Endothelial cell of umbilical vein (primary cell): ENCODE results near the gene PRKRIP1. TPM values are rescaled to one million over a fixed set of nuclear protein-coding genes. Genes with fewer than 3 reads are reported as not detected.

Experiments used
- BruUV-seq: library from RNA; stranded (reverse); fragments of 400-500 nt; replicated peaks from 2 replicates; lab custom pipeline; 2021; lab: Mats Ljungman, UMichigan
- CTCF ChIA-PET: fragments of 300-600, 350-600 bp; sonication (Branson Sonifier 250); formaldehyde crosslinking; loops from one replicate; lab custom pipeline; 2021; ENCODE audit warnings: antibody characterized with exemption, inconsistent platforms; lab: Charles Lee
- POLR2A ChIA-PET: fragments of 300-600, 350-600 bp; sonication (Branson Sonifier 250); formaldehyde crosslinking; loops from one replicate; lab custom pipeline; 2021; ENCODE audit warnings: antibody characterized with exemption, inconsistent platforms; lab: Charles Lee
- DNase-seq: peaks from one replicate; pipeline ENCODE4 v3.0.0-alpha.2; 2011; ENCODE audit warnings: low read depth, low spot score
- FAIRE-seq: peaks from 2 replicates; lab custom pipeline; 2011; peaks lifted over from hg19 to GRCh38; lab: Jason Lieb, UNC
- H2AFZ ChIP-seq: 2 replicates; pipeline ENCODE4 v1.6.0; 2012; ENCODE audit warnings: low read depth, low read length, control low read depth, inconsistent platforms
- H3K27ac ChIP-seq: 2 replicates; pipeline ENCODE4 v1.5.1; 2011; ENCODE audit warnings: low read depth, mild to moderate bottlenecking, control low read depth, low read length, moderate library complexity; ENCODE audit not compliant: insufficient read depth
- H3K27me3 ChIP-seq, 2 experiments: 2 replicates each; pipeline versions ENCODE4 v1.6.0 to v1.6.1; 2011; ENCODE audit warnings: low read length in 2 of 2, mixed read lengths in 1 of 2; ENCODE audit not compliant: control insufficient read depth in 2 of 2, insufficient read depth in 2 of 2
- H3K36me3 ChIP-seq, 2 experiments: 2 replicates in 1 of 2; 3 replicates in 1 of 2; pipeline ENCODE4 v1.5.1; 2011; ENCODE audit warnings: low read length in 2 of 2, mild to moderate bottlenecking in 1 of 2, moderate library complexity in 1 of 2; ENCODE audit not compliant: control insufficient read depth in 2 of 2, insufficient read depth in 2 of 2; ENCODE audit errors: extremely low read depth in 1 of 2
- H3K4me1 ChIP-seq: 3 replicates; pipeline ENCODE4 v1.5.1; 2011; ENCODE audit warnings: mild to moderate bottlenecking, low read length; ENCODE audit not compliant: control insufficient read depth, insufficient read depth; ENCODE audit errors: extremely low read depth
- H3K4me2 ChIP-seq: 2 replicates; pipeline ENCODE4 v1.6.1; 2011; ENCODE audit warnings: low read length, control low read depth, mixed read lengths; ENCODE audit not compliant: insufficient read depth
- H3K4me3 ChIP-seq, 3 experiments: fragments of 200-600 bp in 1 of 3; sonication (generic), shearing (Covaris generic) in 1 of 3; replicated peaks in 1 of 3; 2 replicates each; pipeline ENCODE4 v1.5.1; 2011 to 2016; ENCODE audit warnings: control low read depth in 3 of 3, low read length in 3 of 3, mild to moderate bottlenecking in 2 of 3, inconsistent platforms in 1 of 3, low read depth in 1 of 3, moderate library complexity in 1 of 3; ENCODE audit not compliant: insufficient read depth in 1 of 3
- H3K79me2 ChIP-seq: 2 replicates; pipeline ENCODE4 v1.6.0; 2012; ENCODE audit warnings: low read length, inconsistent platforms; ENCODE audit not compliant: control insufficient read depth, insufficient read depth
- H3K9ac ChIP-seq: replicated peaks from 2 replicates; pipeline ENCODE3; 2011; ENCODE audit warnings: low read length, control low read depth; ENCODE audit not compliant: insufficient read depth; ENCODE audit errors: extremely low read depth
- H3K9me1 ChIP-seq: replicated peaks from 3 replicates; pipeline ENCODE4 v1.6.0; 2011; ENCODE audit warnings: mild to moderate bottlenecking, low read length; ENCODE audit not compliant: control insufficient read depth, insufficient read depth; ENCODE audit errors: extremely low read depth
- H3K9me3 ChIP-seq: replicated peaks from 2 replicates; pipeline ENCODE4 v1.5.1; 2012; ENCODE audit warnings: low read length, inconsistent platforms; ENCODE audit not compliant: control insufficient read depth, insufficient read depth
- H4K20me1 ChIP-seq: replicated peaks from 2 replicates; pipeline ENCODE3; 2011; ENCODE audit warnings: mild to moderate bottlenecking, low read length; ENCODE audit not compliant: control insufficient read depth, insufficient read depth; ENCODE audit errors: extremely low read depth
- CTCF ChIP-seq, 2 donors: IDR thresholded peaks; 1 replicate in 1 of 2; 2 replicates in 1 of 2; pipeline ENCODE4 v1.5.1; 2011; ENCODE audit warnings: low read length in 2 of 2, mild to moderate bottlenecking in 2 of 2, moderate library complexity in 2 of 2, control low read depth in 1 of 2, inconsistent platforms in 1 of 2, low read depth in 1 of 2; ENCODE audit not compliant: insufficient read depth in 1 of 2; ENCODE audit errors: extremely low read depth in 1 of 2
- EZH2 ChIP-seq: IDR thresholded peaks from 2 replicates; pipeline ENCODE4 v1.6.1; 2012; ENCODE audit warnings: borderline replicate concordance, low read depth, mild to moderate bottlenecking, moderate library complexity, low read length, inconsistent platforms; ENCODE audit not compliant: severe bottlenecking
- FOS ChIP-seq: IDR thresholded peaks from 2 replicates; pipeline ENCODE4 v1.6.1; 2011; ENCODE audit warnings: mild to moderate bottlenecking, low read length, moderate library complexity, borderline replicate concordance; ENCODE audit not compliant: insufficient read depth
- GATA2 ChIP-seq: IDR thresholded peaks from 2 replicates; pipeline ENCODE4 v1.7.0; 2011; ENCODE audit warnings: low read depth, mild to moderate bottlenecking, moderate library complexity, mixed read lengths, low read length; ENCODE audit not compliant: insufficient read length, insufficient read depth
- JUN ChIP-seq: IDR thresholded peaks from 2 replicates; pipeline ENCODE4 v1.6.1; 2011; ENCODE audit warnings: borderline replicate concordance, low read depth; ENCODE audit not compliant: insufficient read length, insufficient read depth
- MAX ChIP-seq: IDR thresholded peaks from 2 replicates; pipeline ENCODE4 v1.6.1; 2011; ENCODE audit not compliant: insufficient read depth, insufficient read length
- MYC ChIP-seq: IDR thresholded peaks from one replicate; pipeline ENCODE4 v1.6.1; 2011; ENCODE audit warnings: mild to moderate bottlenecking, low read depth, low read length
- POLR2A ChIP-seq: IDR thresholded peaks from 2 replicates; pipeline ENCODE4 v1.6.1; 2012; ENCODE audit warnings: low read depth, mild to moderate bottlenecking, control low read depth, low read length
- POLR2AphosphoS5 ChIP-seq: IDR thresholded peaks from 2 replicates; pipeline ENCODE4 v1.6.1; 2012; ENCODE audit warnings: low read depth, mild to moderate bottlenecking, control low read depth, low read length, moderate library complexity; ENCODE audit not compliant: insufficient read depth
- dilution Hi-C: fragments of 300-500 bp; cut with MboI; formaldehyde crosslinking; loops from one replicate; pipeline ENCODE4 v1.15.0; 2019; ENCODE audit warnings: low sequenced_read_pairs; ENCODE audit not compliant: extremely low pct_ligation_motif_present
- intact Hi-C: fragments of 100-400 bp; cut with micrococcal nuclease; formaldehyde crosslinking; loops from one replicate; pipeline ENCODE4 v1.10.0; 2022
- polyA plus RNA-seq, 4 experiments: library from polyadenylated mRNA; depleted of rRNA in 3 of 4; stranded (reverse) in 3 of 4; unstranded in 1 of 4; fragments of >200 nt; gene quantifications; 2 replicates each; pipeline versions ENCODE4 v1.2.1 to v1.2.3, GENCODE V29; 2011 to 2012; ENCODE audit warnings: missing spikeins in 1 of 4
- total RNA-seq: library from RNA; stranded (reverse); gene quantifications from 2 replicates; pipeline ENCODE4 v1.2.3, GENCODE V29; 2021

PRKRIP1 gene
- total and polyA plus RNA-seq, 2 donors (not counting 3 experiments of a cell fraction or from before 2014, with no cell fraction given), result 16.1 to 26.1 TPM

GRCh38 chr7:102447311-102447710, 51.1 kb downstream of the PRKRIP1 start:
- no peaks in the 10 kb centered on the region for H3K4me1 ChIP-seq
- H3K9ac ChIP-seq, result no peak overlapping the region
- no peaks in the 10 kb centered on the region for H4K20me1 ChIP-seq
- no peaks in the 10 kb centered on the region for H3K9me1 ChIP-seq
- H3K4me2 ChIP-seq, result no peak overlapping the region
- DNase-seq (no peak), FAIRE-seq (no peak)
- no peaks in the 10 kb centered on the region for H3K9me3 ChIP-seq
- H3K36me3 ChIP-seq, result peaks cover 0 to 27% of the 10 kb centered on the region in 2 experiments
- H3K27ac ChIP-seq, result no peak overlapping the region
- POLR2A ChIA-PET, result no interaction called here
- dilution Hi-C loops, result no loop called here
- no peaks in the 10 kb centered on the region for H3K27me3 ChIP-seq
- no peak overlapping the region for H3K4me3 ChIP-seq
- no peak for TF ChIP-seq POLR2A
- no peak for TF ChIP-seq CTCF (IDR thresholded peaks at IDR 0.05; ENCODE audit: extremely low read depth in 1 of 2, insufficient read depth in 1 of 2, low read depth in 1 of 2, low read length in 2 of 2)
- no peak for TF ChIP-seq POLR2AphosphoS5
- no peak for TF ChIP-seq MYC
- no peak for TF ChIP-seq JUN
- no peak for TF ChIP-seq EZH2
- TF ChIP-seq GATA2, result no peak
- no peak for TF ChIP-seq MAX
- TF ChIP-seq FOS, result no peak
- intact Hi-C loops, result no loop called here
- BruUV-seq, result no TSS peak
- no peak overlapping the region for H2AFZ ChIP-seq
- no peaks in the 10 kb centered on the region for H3K79me2 ChIP-seq
- CTCF ChIA-PET, result interaction anchor here (1.0 kb wide), 1 partner anchor 18 kb away, joined by 4 read pairs; no protein-coding TSS in a partner anchor
